Neuronal stem cell (in vitro differentiated cells): ENCODE measurements around the gene RIMKLB.
A peak's percentile ranks its signal among the peaks of the same experiment; 100 is the strongest.
"Not testable (repeated sequence)": the region's sequence is repeated elsewhere in the genome, so short reads cannot be mapped to it uniquely, and the experiment has no call there.

ENCODE experiments used
- DNase-seq: peaks from one replicate; pipeline ENCODE4 v3.0.0-alpha.2; 2013; ENCODE audit warnings: low spot score
- H2AFZ ChIP-seq: one replicate; pipeline ENCODE4 v1.6.1; 2013; ENCODE audit warnings: mild to moderate bottlenecking, low read length, inconsistent platforms
- H2AK5ac ChIP-seq: 2 replicates; pipeline ENCODE4 v1.6.1; 2013; ENCODE audit warnings: low read depth, mild to moderate bottlenecking, inconsistent platforms, low read length, moderate library complexity, mixed read lengths
- H2BK120ac ChIP-seq: 2 replicates; pipeline ENCODE4 v1.6.1; 2013; ENCODE audit warnings: low read depth, mild to moderate bottlenecking, inconsistent platforms, low read length, moderate library complexity, mixed read lengths
- H2BK12ac ChIP-seq: one replicate; pipeline ENCODE4 v1.6.1; 2013; ENCODE audit warnings: low read length, inconsistent platforms
- H2BK15ac ChIP-seq: 2 replicates; pipeline ENCODE4 v1.6.1; 2013; ENCODE audit warnings: mild to moderate bottlenecking, low read length, inconsistent platforms, mixed read lengths
- H2BK5ac ChIP-seq: one replicate; pipeline ENCODE4 v1.6.1; 2013; ENCODE audit warnings: inconsistent platforms, mild to moderate bottlenecking, low read length, moderate library complexity
- H3K14ac ChIP-seq: one replicate; pipeline ENCODE4 v1.6.1; 2013; ENCODE audit warnings: low read length, inconsistent platforms
- H3K18ac ChIP-seq: 2 replicates; pipeline ENCODE4 v1.6.1; 2013; ENCODE audit warnings: low read length, inconsistent platforms
- H3K23ac ChIP-seq: 2 replicates; pipeline ENCODE4 v1.6.1; 2013; ENCODE audit warnings: low read depth, mild to moderate bottlenecking, mixed read lengths, low read length, inconsistent platforms; ENCODE audit not compliant: poor library complexity
- H3K27ac ChIP-seq: replicated peaks from 3 replicates; pipeline ENCODE4 v1.5.1; 2013; ENCODE audit warnings: low read length, inconsistent platforms
- H3K27me3 ChIP-seq, 3 experiments: 2 replicates each; pipeline ENCODE4 v1.6.1; 2013; ENCODE audit warnings: low read length in 3 of 3, mild to moderate bottlenecking in 2 of 3, inconsistent platforms in 1 of 3, low read depth in 1 of 3, mixed read lengths in 1 of 3, moderate library complexity in 1 of 3; ENCODE audit not compliant: control insufficient read depth in 3 of 3, insufficient read depth in 3 of 3
- H3K36me3 ChIP-seq, 2 donors: replicated peaks in 1 of 2; 2 replicates each; pipeline ENCODE4 v1.6.1; 2013; ENCODE audit warnings: low read length in 2 of 2; ENCODE audit not compliant: control insufficient read depth in 2 of 2, insufficient read depth in 2 of 2
- H3K4ac ChIP-seq: 2 replicates; pipeline ENCODE4 v1.6.1; 2013; ENCODE audit warnings: inconsistent platforms, mild to moderate bottlenecking, low read length, moderate library complexity
- H3K4me1 ChIP-seq, 2 donors: 1 replicate in 1 of 2; 2 replicates in 1 of 2; pipeline ENCODE4 v1.6.1; 2013; ENCODE audit warnings: low read length in 2 of 2, low read depth in 1 of 2; ENCODE audit not compliant: control insufficient read depth in 2 of 2, insufficient read depth in 1 of 2
- H3K4me2 ChIP-seq: one replicate; pipeline ENCODE4 v1.6.1; 2013; ENCODE audit warnings: mild to moderate bottlenecking, low read length, inconsistent platforms; ENCODE audit not compliant: insufficient read depth, poor library complexity, severe bottlenecking
- H3K4me3 ChIP-seq, 2 donors: 2 replicates each; pipeline ENCODE4 v1.5.1; 2013; ENCODE audit warnings: low read length in 2 of 2, mild to moderate bottlenecking in 2 of 2, inconsistent platforms in 1 of 2, moderate library complexity in 1 of 2
- H3K79me1 ChIP-seq: one replicate; pipeline ENCODE4 v1.6.1; 2013; ENCODE audit warnings: low read depth, mild to moderate bottlenecking, inconsistent platforms, low read length, moderate library complexity
- H3K9ac ChIP-seq: one replicate; pipeline ENCODE4 v1.6.1; 2013; ENCODE audit warnings: mild to moderate bottlenecking, low read depth, low read length, inconsistent platforms; ENCODE audit not compliant: poor library complexity
- H3K9me3 ChIP-seq, 2 donors: replicated peaks in 1 of 2; 2 replicates each; pipeline versions ENCODE3 to v1.6.1; 2013; ENCODE audit warnings: low read length in 2 of 2, mild to moderate bottlenecking in 2 of 2, inconsistent platforms in 1 of 2, low read depth in 1 of 2, mixed read lengths in 1 of 2, moderate library complexity in 1 of 2; ENCODE audit not compliant: control insufficient read depth in 2 of 2, insufficient read depth in 1 of 2
- H4K8ac ChIP-seq: one replicate; pipeline ENCODE4 v1.6.1; 2013; ENCODE audit warnings: low read depth, mild to moderate bottlenecking, inconsistent platforms, low read length, moderate library complexity
- H4K91ac ChIP-seq: one replicate; pipeline ENCODE4 v1.6.1; 2013; ENCODE audit warnings: low read length, low read depth, mild to moderate bottlenecking, inconsistent platforms; ENCODE audit not compliant: poor library complexity
- WGBS, 2 donors: extraction: QIAGEN DNeasy Blood & Tissue Kit; methylation state at CpG; one replicate each; pipeline ENCODE4 v1.1.7; 2013; ENCODE audit warnings: missing lambda C conversion rate in 2 of 2, mixed read lengths in 1 of 2; ENCODE audit not compliant: insufficient read length in 2 of 2, insufficient replicate concordance in 1 of 2; ENCODE audit errors: extremely low coverage in 2 of 2; 5-methylcytosine and 5-hydroxymethylcytosine counted together

Gene RIMKLB

GRCh38 chr12:8789341-8790013 lies 91.7 kb downstream of the RIMKLB start:
- H4K8ac ChIP-seq, H3K18ac ChIP-seq, H3K4me1 ChIP-seq, H3K23ac ChIP-seq, H3K27ac ChIP-seq, DNase-seq, H2BK120ac ChIP-seq, H4K91ac ChIP-seq, H3K4ac ChIP-seq, H3K9ac ChIP-seq, H2AK5ac ChIP-seq, H2BK15ac ChIP-seq, H2BK12ac ChIP-seq, H3K14ac ChIP-seq, H2BK5ac ChIP-seq, H3K27me3 ChIP-seq, H3K79me1 ChIP-seq: not testable (repeated sequence)
- Histone ChIP-seq H3K36me3 (peaks cover 5 to 18% of the 10 kb centered on the region in 2 donors), H3K4me3 (peak overlapping the region; percentile 63 to 77), H3K9me3 (peaks cover 3 to 16% of the 10 kb centered on the region in 2 donors), H2AFZ (peak overlapping the region; percentile 68), H3K4me2 (peak overlapping the region; percentile 31)
- WGBS, 2 donors = no CpG with 5 or more reads among the region's 13 CpGs

- WGBS, 2 donors = no CpG with 5 or more reads among the region's 4 CpGs
- H3K18ac ChIP-seq, H2BK5ac ChIP-seq, H3K4me3 ChIP-seq, H4K91ac ChIP-seq, H4K8ac ChIP-seq, H2AK5ac ChIP-seq, H3K4ac ChIP-seq, H3K14ac ChIP-seq, H2BK12ac ChIP-seq, DNase-seq, H3K4me2 ChIP-seq, H3K79me1 ChIP-seq, H3K27me3 ChIP-seq, H3K23ac ChIP-seq, H3K27ac ChIP-seq, H3K4me1 ChIP-seq, H2BK15ac ChIP-seq, H2AFZ ChIP-seq, H2BK120ac ChIP-seq, H3K9ac ChIP-seq: not testable (repeated sequence)
- H3K9me3 ChIP-seq = peaks cover 0 to 19% of the 10 kb centered on the region in 2 donors
- peaks cover 5 to 20% of the 10 kb centered on the region in 2 donors for H3K36me3 ChIP-seq
Measured at GRCh38 chr12:8793226-8793625, 95.4 kb downstream of the RIMKLB start.

DNA sequence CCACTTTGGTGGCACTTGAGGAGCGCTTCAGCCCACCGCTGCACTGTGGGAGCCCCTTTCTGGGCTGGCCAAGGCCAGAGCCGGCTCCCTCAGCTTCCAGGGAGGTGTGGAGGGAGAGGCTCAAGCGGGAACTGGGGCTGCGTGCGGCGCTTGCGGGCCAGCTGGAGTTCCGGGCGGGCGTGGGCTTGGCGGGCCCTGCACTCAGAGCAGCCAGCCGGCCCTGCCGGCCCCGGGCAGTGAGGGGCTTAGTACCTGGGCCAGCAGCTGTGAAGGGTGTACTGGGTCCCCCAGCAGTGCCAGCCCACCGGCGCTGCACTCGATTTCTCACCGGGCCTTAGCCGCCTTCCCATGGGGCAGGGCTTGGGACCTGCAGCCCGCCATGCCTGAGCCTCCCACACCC lies 96.8 kb downstream of the RIMKLB start:
- not testable (repeated sequence) for H2BK5ac ChIP-seq, H3K14ac ChIP-seq, H2AFZ ChIP-seq, DNase-seq, H3K4me3 ChIP-seq, H4K91ac ChIP-seq, H3K18ac ChIP-seq, H2BK12ac ChIP-seq, H3K27ac ChIP-seq, H4K8ac ChIP-seq, H2BK15ac ChIP-seq, H2BK120ac ChIP-seq, H3K79me1 ChIP-seq, H2AK5ac ChIP-seq, H3K9ac ChIP-seq, H3K27me3 ChIP-seq, H3K4ac ChIP-seq, H3K4me1 ChIP-seq, H3K4me2 ChIP-seq, H3K23ac ChIP-seq
- Histone ChIP-seq H3K9me3 (peaks cover 0 to 19% of the 10 kb centered on the region in 2 donors), H3K36me3 (peaks cover 5 to 20% of the 10 kb centered on the region in 2 donors)
- WGBS, 2 donors = no CpG with 5 or more reads among the region's 21 CpGs

- no peak overlapping the region for H2AK5ac ChIP-seq
- H3K4me3 ChIP-seq = no peak overlapping the region
- no peak overlapping the region for H3K23ac ChIP-seq
- H3K14ac ChIP-seq = no peak overlapping the region
- H4K91ac ChIP-seq = no peak overlapping the region
- no peak overlapping the region for H3K9ac ChIP-seq
- H2BK5ac ChIP-seq = no peak overlapping the region
- no peaks in the 10 kb centered on the region for H3K79me1 ChIP-seq
- H2AFZ ChIP-seq = no peak overlapping the region
- no peak for DNase-seq
- H3K9me3 ChIP-seq = peaks cover 0 to 11% of the 10 kb centered on the region in 2 donors
- H3K18ac ChIP-seq = no peak overlapping the region
- no peaks in the 10 kb centered on the region for H3K4me1 ChIP-seq
- no peaks in the 10 kb centered on the region for H3K27me3 ChIP-seq
- no peak overlapping the region for H4K8ac ChIP-seq
- no peak overlapping the region for H2BK15ac ChIP-seq
- H3K27ac ChIP-seq = no peak overlapping the region
- no peak overlapping the region for H2BK120ac ChIP-seq
- no CpG with 5 or more reads among the region's 5 CpGs for WGBS, 2 donors
- H3K36me3 ChIP-seq = peaks cover 4 to 12% of the 10 kb centered on the region in 2 donors
- H3K4me2 ChIP-seq = no peak overlapping the region
- no peak overlapping the region for H2BK12ac ChIP-seq
- no peak overlapping the region for H3K4ac ChIP-seq
Measured at GRCh38 chr12:8796831-8797626, 99.2 kb downstream of the RIMKLB start.
